ENCODE data around the gene UBAP2.

UBAP2 gene

GRCh38 chr9:34048727-34049629 is at the start of gene UBAP2:
TSS of gene UBAP2 (minus strand) at chr9:34048887. CDS start at chr9:34017148, 31,739 bp downstream.
- peak; percentile 100 for DNase-seq (ENCODE audit: low read depth)

- DNase-seq (ENCODE audit: low read depth) = no peak
Measured at GRCh38 chr9:34098307-34098706, 49.6 kb upstream of the UBAP2 start.

- no peak for DNase-seq (ENCODE audit: low read depth)
Measured at GRCh38 chr9:34097865-34098264, 49.2 kb upstream of the UBAP2 start.

- DNase-seq (ENCODE audit: low read depth) = no peak
Measured at GRCh38 chr9:34096751-34097150, 48.1 kb upstream of the UBAP2 start.

- DNase-seq (ENCODE audit: low read depth) = no peak
Measured at GRCh38 chr9:34093578-34093977, 44.9 kb upstream of the UBAP2 start.

- no peak for DNase-seq (ENCODE audit: low read depth)
Measured at GRCh38 chr9:34089311-34089710, 40.6 kb upstream of the UBAP2 start.

GRCh38 chr9:34087370-34087769 is 38.7 kb upstream of the UBAP2 start:
- no peak for DNase-seq (ENCODE audit: low read depth)

GRCh38 chr9:34086864-34087263 is 38.2 kb upstream of the UBAP2 start:
- no peak for DNase-seq (ENCODE audit: low read depth)

- no peak for DNase-seq (ENCODE audit: low read depth)
Measured at GRCh38 chr9:34085581-34086500, 37.2 kb upstream of the UBAP2 start.

GRCh38 chr9:34084562-34084961 is 35.9 kb upstream of the UBAP2 start:
- no peak for DNase-seq (ENCODE audit: low read depth)

- no peak for DNase-seq (ENCODE audit: low read depth)
Measured at GRCh38 chr9:34079181-34079580, 30.5 kb upstream of the UBAP2 start.

- peak; percentile 31 for DNase-seq (ENCODE audit: low read depth)
Measured at GRCh38 chr9:34072868-34073590, 24.3 kb upstream of the UBAP2 start.

- no peak for DNase-seq (ENCODE audit: low read depth)
Measured at GRCh38 chr9:34072410-34072809, 23.7 kb upstream of the UBAP2 start.

- DNase-seq (ENCODE audit: low read depth) = no peak
Measured at GRCh38 chr9:34070606-34071324, 22.1 kb upstream of the UBAP2 start.

GRCh38 chr9:34069831-34070230 is 21.1 kb upstream of the UBAP2 start:
- no peak for DNase-seq (ENCODE audit: low read depth)

GRCh38 chr9:34065541-34065940 is 16.9 kb upstream of the UBAP2 start:
- DNase-seq (ENCODE audit: low read depth) = no peak

GRCh38 chr9:34059954-34060353 is 11.3 kb upstream of the UBAP2 start:
- no peak for DNase-seq (ENCODE audit: low read depth)

- DNase-seq (ENCODE audit: low read depth) = no peak
Measured at GRCh38 chr9:34059281-34059680, 10.6 kb upstream of the UBAP2 start.

GRCh38 chr9:34049630-34050384 is 1.1 kb upstream of the UBAP2 start:
- DNase-seq (ENCODE audit: low read depth) = no peak

- peak; percentile 14 for DNase-seq (ENCODE audit: low read depth)
Measured at GRCh38 chr9:34047864-34048726, 592 bp downstream of the UBAP2 start.
